Hematopoietic multipotent progenitor cell treated with erythropoietin and hydrocortisone succinate and interleukin-3 and kit ligand, for 6 days (in vitro differentiated cells): Measurements from ENCODE around the gene ERAS.
A peak's percentile ranks its signal among the peaks of the same experiment; 100 is the strongest.
"Not testable (repeated sequence)": the region's sequence is repeated elsewhere in the genome, so short reads cannot be mapped to it uniquely, and the experiment has no call there.

ENCODE experiments used
- DNase-seq: peaks from one replicate; pipeline ENCODE4 v3.0.0-alpha.2; 2015

ERAS gene

GRCh38 chrX:48798318-48798717 lies 28.0 kb upstream of the ERAS start:
- DNase-seq = no peak

- DNase-seq = peak; percentile 92
Measured at GRCh38 chrX:48800574-48801279, 25.6 kb upstream of the ERAS start.

- peak; percentile 98 for DNase-seq
Measured at GRCh38 chrX:48801280-48802088, 24.8 kb upstream of the ERAS start, which contains the start of gene HDAC6. Gene HDAC6, plus strand, starts transcription at chrX:48802067. Its CDS starts 626 bp downstream, at chrX:48802693.

GRCh38 chrX:48802089-48802904 lies 24.0 kb upstream of the ERAS start:
- DNase-seq = peak; percentile 90

GRCh38 chrX:48802905-48803200 lies 23.5 kb upstream of the ERAS start:
- no peak for DNase-seq

GRCh38 chrX:48806081-48806480 lies 20.2 kb upstream of the ERAS start:
- DNase-seq = no peak

GRCh38 chrX:48813644-48814043 lies 12.7 kb upstream of the ERAS start:
- DNase-seq = no peak

GRCh38 chrX:48814722-48815121 lies 11.6 kb upstream of the ERAS start:
- DNase-seq = no peak

- no peak for DNase-seq
Measured at GRCh38 chrX:48815266-48815665, 11.0 kb upstream of the ERAS start.

- no peak for DNase-seq
Measured at GRCh38 chrX:48816014-48816810, 10.1 kb upstream of the ERAS start.

GRCh38 chrX:48818098-48818497 lies 8.2 kb upstream of the ERAS start:
- no peak for DNase-seq

- no peak for DNase-seq
Measured at GRCh38 chrX:48818866-48819265, 7.4 kb upstream of the ERAS start.

- not testable (repeated sequence) for DNase-seq
Measured at GRCh38 chrX:48819394-48819793, 6.9 kb upstream of the ERAS start.

GRCh38 chrX:48823053-48823452 lies 3.3 kb upstream of the ERAS start:
- DNase-seq = no peak

GRCh38 chrX:48824066-48824465 lies 2.2 kb upstream of the ERAS start:
- DNase-seq = no peak

- no peak for DNase-seq
Measured at GRCh38 chrX:48826876-48827653, 752 bp downstream of the ERAS start.

- DNase-seq = no peak
Measured at GRCh38 chrX:48827654-48827968, 1.3 kb downstream of the ERAS start.

- no peak for DNase-seq
Measured at GRCh38 chrX:48829016-48829735, 2.9 kb downstream of the ERAS start.

- DNase-seq = no peak
Measured at GRCh38 chrX:48831136-48831908, 5.0 kb downstream of the ERAS start.

- no peak for DNase-seq
Measured at GRCh38 chrX:48831909-48832291, 5.6 kb downstream of the ERAS start.
